Stimulated activated CD4-positive, alpha-beta T cell treated with anti-CD3 and anti-CD28 coated beads, Interleukin-4, amount 100 ng/mL, for 48 hours (primary cell): ENCODE data around the gene SOX6.
"Not testable (repeated sequence)": the region's sequence is repeated elsewhere in the genome, so short reads cannot be mapped to it uniquely, and the experiment has no call there.

Experiments
- DNase-seq, 2 donors: peaks; one replicate each; pipeline ENCODE4 v3.0.0-alpha.2; 2020; ENCODE audit warnings: low read depth in 2 of 2

SOX6 gene

GRCh38 chr11:16356057-16356760 lies at the start of gene SOX6:
SOX6 (minus strand) TSS chr11:16356546; CDS start chr11:16341248, 15,298 bp downstream.
- DNase-seq = no peak

DNA sequence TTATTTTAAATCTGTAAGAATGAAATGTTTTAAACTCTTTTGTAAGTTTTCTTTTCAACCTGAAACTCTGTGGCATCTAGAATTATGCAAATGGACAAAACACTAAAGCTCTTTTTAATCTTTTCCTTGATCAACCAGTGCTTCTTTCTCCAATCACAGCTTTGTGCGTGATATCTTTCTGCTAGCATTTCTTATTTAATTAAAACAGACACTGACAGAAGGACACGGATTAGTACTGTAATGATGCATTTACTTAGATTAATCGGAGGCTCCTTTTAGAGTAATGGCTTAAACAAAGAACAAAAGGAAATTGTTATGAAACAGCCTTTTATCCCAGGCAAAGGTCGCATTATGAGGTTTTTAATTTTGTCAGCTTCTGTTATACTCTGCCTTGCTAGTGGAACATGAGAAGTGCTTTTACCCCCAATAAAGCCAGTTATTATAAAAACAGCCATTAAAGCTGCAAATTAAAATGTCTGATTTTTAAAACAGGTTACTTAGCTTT lies 48.5 kb upstream of the SOX6 start:
- no peak for DNase-seq

GRCh38 chr11:16403851-16404250 lies 47.5 kb upstream of the SOX6 start:
- DNase-seq = no peak

GRCh38 chr11:16403448-16403803 lies 47.1 kb upstream of the SOX6 start:
- no peak for DNase-seq

DNA sequence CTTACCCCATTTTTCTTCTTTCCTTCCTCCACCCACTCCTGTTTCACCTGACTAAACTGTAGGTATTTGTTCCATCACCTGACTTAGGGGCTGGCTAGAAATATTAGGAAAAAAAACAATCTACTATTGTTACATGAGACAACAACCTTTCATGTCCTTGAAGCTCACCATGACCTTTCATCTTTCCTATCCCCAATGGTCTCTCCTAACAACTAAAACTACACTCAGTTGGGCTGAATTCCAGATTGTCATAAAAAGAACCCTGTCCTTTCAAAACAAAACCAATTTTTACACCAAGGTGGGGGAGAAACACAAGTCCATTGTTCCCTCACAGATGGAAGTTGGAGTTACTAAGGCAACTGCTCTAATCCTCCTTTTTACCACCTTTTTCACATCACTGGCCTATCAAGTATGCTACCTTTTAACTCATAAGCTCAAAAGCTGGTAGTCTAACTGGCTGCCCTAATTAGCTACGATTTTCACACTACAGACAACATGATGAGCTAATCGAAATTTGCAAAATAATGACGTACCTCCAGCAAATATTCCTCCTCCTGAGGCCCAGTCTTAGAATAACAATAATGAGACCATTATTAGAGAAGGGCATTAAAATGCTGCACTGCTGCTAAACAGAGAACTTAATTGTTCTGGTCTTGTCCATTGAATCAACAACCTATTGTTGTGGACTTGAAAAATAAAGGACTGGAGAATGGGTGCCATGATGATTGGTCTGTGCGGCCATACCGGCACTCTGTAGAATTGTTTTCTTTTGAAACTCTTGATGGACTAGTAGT lies 46.5 kb upstream of the SOX6 start:
- no peak for DNase-seq

GRCh38 chr11:16397390-16397789 lies 41.0 kb upstream of the SOX6 start:
- no peak for DNase-seq

DNA sequence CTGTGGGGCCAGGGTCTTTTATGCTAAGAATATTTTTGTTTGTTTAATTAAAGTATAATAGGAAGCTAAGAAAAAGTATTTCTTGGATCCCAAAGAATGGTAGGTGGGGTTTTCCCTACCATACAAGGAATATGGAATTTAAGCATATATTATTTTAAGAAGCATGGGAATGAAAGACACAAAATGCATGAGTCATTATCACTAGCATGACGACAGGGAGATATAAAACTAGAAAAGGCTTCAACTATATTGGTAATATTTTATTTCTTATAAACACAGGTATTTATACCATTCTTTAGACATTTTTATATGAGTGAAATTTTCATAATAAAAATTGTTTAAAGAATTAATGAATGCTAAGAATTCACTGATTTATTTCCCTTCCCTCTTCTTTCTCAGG lies 39.3 kb upstream of the SOX6 start:
- no peak for DNase-seq

- no peak for DNase-seq
Measured at GRCh38 chr11:16394947-16395346, 38.6 kb upstream of the SOX6 start.

GRCh38 chr11:16393340-16393739 lies 37.0 kb upstream of the SOX6 start:
- DNase-seq = no peak

GRCh38 chr11:16392616-16393015 lies 36.3 kb upstream of the SOX6 start:
- no peak for DNase-seq

DNA sequence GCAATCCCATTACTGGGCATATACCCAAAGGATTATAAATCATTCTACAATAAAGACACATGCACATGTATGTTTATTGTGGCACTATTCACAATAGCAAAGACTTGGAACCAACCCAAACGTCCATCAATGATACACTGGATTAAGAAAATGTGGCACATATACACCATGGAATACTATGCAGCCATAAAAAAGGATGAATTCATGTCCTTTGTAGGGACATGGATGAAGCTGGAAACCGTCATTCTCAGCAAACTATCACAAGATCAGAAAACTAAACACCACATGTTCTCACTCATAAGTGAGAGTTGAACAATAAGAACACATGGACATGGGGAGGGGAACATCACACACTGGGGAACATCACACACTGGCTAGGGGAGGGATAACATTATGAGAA lies 34.5 kb upstream of the SOX6 start:
- DNase-seq = not testable (repeated sequence)

GRCh38 chr11:16385099-16385498 lies 28.8 kb upstream of the SOX6 start:
- no peak for DNase-seq

DNA sequence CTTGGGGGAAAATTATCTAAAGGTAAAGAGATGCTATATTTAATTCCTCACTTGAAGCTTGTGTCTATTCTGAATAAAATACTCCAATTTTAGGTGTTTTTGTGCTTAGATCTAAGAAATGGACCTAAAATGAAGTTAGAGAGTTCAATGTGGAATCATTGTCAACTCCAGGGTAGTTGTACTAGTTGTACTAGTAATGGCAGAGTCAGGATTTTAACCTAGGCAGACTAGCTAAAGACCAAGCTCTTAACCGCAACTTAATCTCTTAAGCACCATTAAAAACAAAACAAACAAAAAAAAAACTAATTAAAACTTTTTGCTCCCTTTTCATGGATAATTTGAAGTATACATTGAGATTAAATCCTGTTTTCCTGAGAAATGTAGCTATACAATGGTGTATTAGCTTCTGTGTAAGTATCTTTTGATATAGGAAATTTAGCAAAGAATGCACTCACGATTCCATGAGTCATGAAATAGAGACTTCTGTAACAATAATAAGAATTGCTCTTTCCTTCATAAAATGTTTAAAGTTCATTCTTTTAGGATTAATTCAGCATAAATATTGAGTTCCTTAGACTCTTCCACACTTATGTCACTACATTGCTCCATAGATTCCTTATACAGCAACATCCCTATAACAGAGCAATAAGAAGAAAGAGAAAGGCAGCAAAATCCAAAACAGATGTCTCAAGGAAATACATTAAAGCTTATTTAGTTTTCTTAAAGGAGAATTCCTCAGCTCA lies 26.5 kb upstream of the SOX6 start:
- DNase-seq = no peak

GRCh38 chr11:16382186-16382585 lies 25.8 kb upstream of the SOX6 start:
- no peak for DNase-seq

DNA sequence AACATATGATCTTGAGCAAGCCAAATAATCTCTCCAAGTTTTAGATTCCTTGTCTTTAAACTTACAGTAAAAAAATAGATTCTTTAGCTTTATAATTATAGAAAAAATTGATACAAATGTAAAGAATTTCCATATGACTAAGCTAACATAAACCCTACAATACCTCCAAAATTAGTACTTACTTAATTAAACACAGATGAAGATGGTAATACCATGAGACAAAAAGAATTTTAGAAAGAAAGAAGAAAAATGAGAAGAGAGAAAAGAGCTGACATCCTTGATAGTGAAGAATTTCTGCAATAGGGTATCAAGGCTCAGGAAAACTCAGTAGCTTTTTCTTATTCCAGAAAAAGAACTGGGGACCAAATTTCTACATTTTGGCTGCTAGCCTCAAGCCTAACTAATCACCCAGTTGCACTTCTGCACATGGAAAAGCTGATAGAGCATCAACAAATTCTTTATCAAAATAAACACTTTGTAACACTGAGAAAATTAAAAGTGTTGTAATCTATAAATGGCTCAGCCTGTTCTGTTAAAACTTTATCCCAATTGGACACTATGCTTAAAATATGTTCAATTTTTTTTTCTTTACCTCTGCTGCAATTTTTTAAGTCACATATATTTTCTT lies 24.7 kb upstream of the SOX6 start:
- DNase-seq = no peak

DNA sequence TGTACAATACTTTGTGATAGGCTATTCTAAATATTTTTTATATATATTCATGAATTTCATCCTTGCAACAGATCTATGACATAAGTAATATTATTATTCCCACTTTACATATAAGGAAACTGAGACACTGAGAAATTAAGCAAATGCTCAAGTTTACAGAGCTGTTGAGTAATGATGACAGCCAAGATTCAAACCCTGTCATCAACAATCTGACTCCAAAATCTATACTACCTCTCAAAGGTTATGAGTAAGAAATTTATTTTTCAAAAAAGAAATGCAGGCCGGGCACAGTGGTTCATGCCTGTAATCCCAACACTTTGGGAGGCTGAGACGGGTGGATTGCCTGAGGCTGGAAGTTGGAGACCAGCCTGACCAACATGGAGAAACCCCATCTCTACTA lies 22.6 kb upstream of the SOX6 start:
- DNase-seq = no peak

GRCh38 chr11:16377746-16378145 lies 21.4 kb upstream of the SOX6 start:
- DNase-seq = no peak

GRCh38 chr11:16375664-16376063 lies 19.3 kb upstream of the SOX6 start:
- DNase-seq = not testable (repeated sequence)

DNA sequence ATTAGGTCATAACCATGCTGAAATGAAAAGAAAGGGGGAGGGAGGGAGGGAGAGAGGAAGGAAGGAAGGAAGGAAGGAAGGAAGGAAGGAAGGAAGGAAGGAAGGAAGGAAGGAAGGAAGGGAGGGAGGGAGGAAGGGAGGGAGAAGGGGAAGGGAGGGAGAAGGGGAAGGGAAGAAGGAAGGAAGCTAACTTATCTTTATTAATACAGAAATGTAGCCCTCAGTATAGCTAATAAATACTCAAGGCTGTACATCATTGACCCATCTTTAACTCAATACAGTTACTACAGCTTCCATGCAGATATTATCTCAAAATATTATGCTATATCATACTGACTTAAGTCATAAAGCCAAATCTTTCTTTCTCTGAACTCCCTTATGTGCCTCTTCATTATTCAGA lies 17.4 kb upstream of the SOX6 start:
- no peak for DNase-seq

DNA sequence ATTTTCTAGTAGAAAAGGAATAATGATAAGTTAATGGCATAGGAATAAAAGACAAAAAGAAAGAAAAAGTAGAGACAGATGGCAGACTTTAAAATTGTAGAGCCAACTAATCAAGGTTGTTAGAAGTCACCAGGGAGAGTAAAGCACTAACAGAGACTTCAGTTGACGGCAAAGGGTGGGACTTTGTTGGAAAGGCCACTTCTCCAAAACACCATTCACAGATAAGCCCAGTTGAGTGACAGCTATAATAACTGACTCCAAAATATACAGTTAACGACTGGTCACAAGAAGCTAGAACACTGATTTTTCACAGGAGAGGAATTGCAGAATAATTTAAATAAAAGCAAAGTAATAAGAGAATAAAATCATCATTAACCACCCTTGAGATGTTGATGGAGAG lies 16.0 kb upstream of the SOX6 start:
- DNase-seq = no peak

DNA sequence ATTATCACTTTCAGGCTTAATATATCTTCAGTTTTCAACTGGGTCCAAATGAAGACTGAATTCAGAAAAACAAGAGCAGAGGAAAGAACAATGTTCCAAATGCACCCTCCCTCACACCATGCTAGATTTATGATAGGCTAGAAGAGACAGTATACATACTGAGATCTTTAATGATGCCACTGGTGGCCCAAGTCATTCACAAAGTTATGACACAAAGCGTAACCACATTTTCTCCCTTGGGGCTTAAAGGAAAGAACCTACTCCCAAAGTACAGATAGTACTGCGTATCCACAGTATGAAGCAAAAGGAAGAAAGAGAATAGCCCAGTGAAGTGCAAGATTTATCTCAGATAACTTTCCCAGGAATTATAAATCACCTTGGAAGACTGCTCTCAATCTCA lies 10.9 kb upstream of the SOX6 start:
- DNase-seq = no peak

GRCh38 chr11:16365581-16366228 lies 9.4 kb upstream of the SOX6 start:
- no peak for DNase-seq
